Smooth muscle cell (in vitro differentiated cells): ENCODE results near the gene RPA3. TPM values are rescaled to one million over a fixed set of nuclear protein-coding genes. Genes with fewer than 3 reads are reported as not detected.

ENCODE experiments used
- DNase-seq: peaks from one replicate; lab custom pipeline; 2025; ENCODE audit not compliant: unreplicated experiment; lab: John Stamatoyannopoulos, UW
- H2AFZ ChIP-seq: fragments of 200-600 bp; sonication (generic); 2 replicates; pipeline ENCODE4 v1.6.0; 2016; ENCODE audit warnings: antibody characterized with exemption, low read depth, mild to moderate bottlenecking
- H3F3A ChIP-seq: fragments of 200-600 bp; sonication (generic); 2 replicates; pipeline ENCODE4 v1.6.0; 2017; ENCODE audit warnings: antibody characterized with exemption, low read depth
- H3K27ac ChIP-seq: fragments of 200-600 bp; sonication (generic); 2 replicates; pipeline ENCODE4 v1.5.1; 2016; ENCODE audit warnings: low read depth, mild to moderate bottlenecking
- H3K27me3 ChIP-seq: fragments of 200-600 bp; sonication (generic); 2 replicates; pipeline ENCODE4 v1.6.1; 2016; ENCODE audit warnings: low read depth, mild to moderate bottlenecking
- H3K36me3 ChIP-seq: fragments of 200-600 bp; sonication (generic); 2 replicates; pipeline ENCODE4 v1.5.1; 2016; ENCODE audit warnings: low read depth
- H3K4me1 ChIP-seq: fragments of 200-600 bp; sonication (generic); 2 replicates; pipeline ENCODE4 v1.5.1; 2016; ENCODE audit warnings: low read depth
- H3K4me2 ChIP-seq: fragments of 200-600 bp; sonication (generic); 2 replicates; pipeline ENCODE4 v1.6.0; 2016; ENCODE audit warnings: mild to moderate bottlenecking
- H3K4me3 ChIP-seq: fragments of 200-600 bp; sonication (generic); 2 replicates; pipeline ENCODE4 v1.5.1; 2016; ENCODE audit warnings: mild to moderate bottlenecking
- H3K79me2 ChIP-seq: fragments of 200-600 bp; sonication (generic); 2 replicates; pipeline ENCODE4 v1.6.0; 2016; ENCODE audit warnings: low read depth, mild to moderate bottlenecking
- H3K9ac ChIP-seq: fragments of 200-600 bp; sonication (generic); 2 replicates; pipeline ENCODE4 v1.6.0; 2016; ENCODE audit warnings: low read depth
- H3K9me3 ChIP-seq: fragments of 200-600 bp; sonication (generic); replicated peaks from 2 replicates; pipeline ENCODE4 v1.5.1; 2016; ENCODE audit warnings: low read depth
- H4K20me1 ChIP-seq: fragments of 200-600 bp; sonication (generic); 2 replicates; pipeline ENCODE4 v1.6.0; 2016; ENCODE audit warnings: low read depth
- CTCF ChIP-seq: fragments of 200-600 bp; sonication (generic); IDR thresholded peaks from 2 replicates; pipeline ENCODE4 v1.5.1; 2017; ENCODE audit warnings: borderline replicate concordance, mild to moderate bottlenecking, antibody characterized with exemption; ENCODE audit not compliant: insufficient read depth, poor library complexity, severe bottlenecking
- WGBS: methylation state at CpG from one replicate; pipeline ENCODE4 v1.1.7; 2016; ENCODE audit warnings: low lambda C conversion rate; 5-methylcytosine and 5-hydroxymethylcytosine counted together
- polyA plus RNA-seq: library from polyadenylated mRNA; unstranded; fragments of >200 nt; fragmentation: Nextera tagmentation; extraction: Ambion mirVana; gene quantifications from 2 replicates; pipeline ENCODE4 v1.2.1, GENCODE V29; 2016
- total RNA-seq: library from RNA; depleted of rRNA; stranded (reverse); fragments of >200 nt; gene quantifications from 2 replicates; pipeline ENCODE4 v1.2.3, GENCODE V29; 2014

The RPA3 gene
- total and polyA plus RNA-seq, 2 experiments from 2014 or later = 37.2 to 63.7 TPM

GRCh38 chr7:7750571-7751242, 32.3 kb upstream of the RPA3 start:
- peaks cover 5% of the 10 kb centered on the region for H3K79me2 ChIP-seq
- 79% methylated on average over 2 of the region's 2 CpGs for WGBS
- peaks cover 18% of the 10 kb centered on the region for H3K4me1 ChIP-seq
- H3K9me3 ChIP-seq = no peaks in the 10 kb centered on the region
- no peak overlapping the region for H3K4me3 ChIP-seq
- no peak for TF ChIP-seq CTCF
- peak overlapping the region; percentile 18 for H3K27ac ChIP-seq
- no peak overlapping the region for H2AFZ ChIP-seq
- H3K36me3 ChIP-seq = no peaks in the 10 kb centered on the region
- no peaks in the 10 kb centered on the region for H4K20me1 ChIP-seq
- peaks cover 10% of the 10 kb centered on the region for H3F3A ChIP-seq
- DNase-seq = no peak
- no peak overlapping the region for H3K9ac ChIP-seq
- H3K27me3 ChIP-seq = no peaks in the 10 kb centered on the region
- peak overlapping the region; percentile 29 for H3K4me2 ChIP-seq

- Histone ChIP-seq H3K4me1 (peaks cover 18% of the 10 kb centered on the region), H4K20me1 (no peaks in the 10 kb centered on the region), H3F3A (peaks cover 7% of the 10 kb centered on the region), H3K4me2 (peak overlapping the region; percentile 52), H3K36me3 (no peaks in the 10 kb centered on the region), H3K79me2 (no peaks in the 10 kb centered on the region), H3K4me3 (no peak overlapping the region), H3K27ac (peak overlapping the region; percentile 23), H2AFZ (no peak overlapping the region), H3K9ac (no peak overlapping the region), H3K27me3 (no peaks in the 10 kb centered on the region), H3K9me3 (no peaks in the 10 kb centered on the region)
- WGBS = 21% methylated on average over 4 of the region's 4 CpGs
- no peak for TF ChIP-seq CTCF
- no peak for DNase-seq
These were observed 28.1 kb upstream of the RPA3 start for GRCh38 chr7:7746458-7746857.

- peak overlapping the region; percentile 52 for H3K4me2 ChIP-seq
- H3K4me1 ChIP-seq = peaks cover 18% of the 10 kb centered on the region
- WGBS = 74% methylated on average over 4 of the region's 4 CpGs
- H3K27ac ChIP-seq = peak overlapping the region; percentile 23
- no peaks in the 10 kb centered on the region for H4K20me1 ChIP-seq
- H3K36me3 ChIP-seq = no peaks in the 10 kb centered on the region
- DNase-seq = no peak
- no peak overlapping the region for H2AFZ ChIP-seq
- H3K27me3 ChIP-seq = no peaks in the 10 kb centered on the region
- H3K4me3 ChIP-seq = no peak overlapping the region
- H3K79me2 ChIP-seq = no peaks in the 10 kb centered on the region
- no peak overlapping the region for H3K9ac ChIP-seq
- no peaks in the 10 kb centered on the region for H3K9me3 ChIP-seq
- peaks cover 7% of the 10 kb centered on the region for H3F3A ChIP-seq
- no peak for TF ChIP-seq CTCF
These were observed 27.6 kb upstream of the RPA3 start for GRCh38 chr7:7745966-7746365.

- H3K9ac ChIP-seq = no peak overlapping the region
- H3K27me3 ChIP-seq = no peaks in the 10 kb centered on the region
- H4K20me1 ChIP-seq = no peaks in the 10 kb centered on the region
- H3K4me3 ChIP-seq = no peak overlapping the region
- whole genome bisulfite sequencing = 84% methylated on average over 4 of the region's 4 CpGs
- no peaks in the 10 kb centered on the region for H3K36me3 ChIP-seq
- TF ChIP-seq CTCF = no peak
- H3K4me1 ChIP-seq = peaks cover 19% of the 10 kb centered on the region
- DNase-seq = no peak
- H2AFZ ChIP-seq = no peak overlapping the region
- peaks cover 7% of the 10 kb centered on the region for H3F3A ChIP-seq
- H3K27ac ChIP-seq = no peak overlapping the region
- no peaks in the 10 kb centered on the region for H3K79me2 ChIP-seq
- no peaks in the 10 kb centered on the region for H3K9me3 ChIP-seq
- H3K4me2 ChIP-seq = no peak overlapping the region
These were observed 26.9 kb upstream of the RPA3 start for GRCh38 chr7:7745258-7745657.
